BLaER1 treated with 17β-estradiol and CSF1 and Interleukin-3, amounts not matched to agents 10 nM and 100 nM (cell line): ENCODE data around the gene SLC22A5.

Experiments
- H3K27ac ChIP-seq, 11 experiments: shearing (Covaris generic); formaldehyde crosslinking; 2 replicates each; pipeline ENCODE4 v1.8.1; 2022
- H3K27me3 ChIP-seq, 11 experiments: shearing (Covaris generic); formaldehyde crosslinking; 2 replicates each; pipeline ENCODE4 v1.8.1; 2022
- H3K36me3 ChIP-seq, 11 experiments: shearing (Covaris generic); formaldehyde crosslinking; 2 replicates each; pipeline ENCODE4 v1.8.1; 2022
- H3K4me1 ChIP-seq, 10 experiments: shearing (Covaris generic); formaldehyde crosslinking; 2 replicates each; pipeline ENCODE4 v1.8.1; 2022
- H3K4me2 ChIP-seq, 11 experiments: shearing (Covaris generic); formaldehyde crosslinking; 2 replicates each; pipeline ENCODE4 v1.8.1; 2022
- H3K4me3 ChIP-seq, 10 experiments: shearing (Covaris generic); formaldehyde crosslinking; 2 replicates each; pipeline ENCODE4 v1.8.1; 2022
- H3K9ac ChIP-seq, 11 experiments: shearing (Covaris generic); formaldehyde crosslinking; 2 replicates each; pipeline ENCODE4 v1.8.1; 2022
- H3K9me3 ChIP-seq, 11 experiments: shearing (Covaris generic); formaldehyde crosslinking; replicated peaks in 1 of 11; 2 replicates each; pipeline ENCODE4 v1.8.1; 2022
- H4K20me1 ChIP-seq, 11 experiments: shearing (Covaris generic); formaldehyde crosslinking; 2 replicates each; pipeline ENCODE4 v1.8.1; 2022
- Cebpa-rat ChIP-seq, 11 experiments: shearing (Covaris generic); IDR thresholded peaks; 2 replicates each; pipeline ENCODE4 v1.8.1; 2022

The SLC22A5 gene

GRCh38 chr5:132387640-132388117, 18.2 kb downstream of the SLC22A5 start:
- H3K27ac ChIP-seq, result peak overlapping the region in 7 of 11 experiments; percentile 32 to 53 (median 50); a peak in 12 of 22 replicates
- H4K20me1 ChIP-seq, result no peaks in the 10 kb centered on the region
- H3K4me2 ChIP-seq, result peak overlapping the region; percentile 58 to 88 (median 74)
- H3K36me3 ChIP-seq, result peaks cover 0 to 7% (median 0%) of the 10 kb centered on the region in 11 experiments; a peak in 3 of 22 replicates
- H3K27me3 ChIP-seq, result no peaks in the 10 kb centered on the region
- no peak for TF ChIP-seq Cebpa-rat (IDR thresholded peaks at IDR 0.05)
- peaks cover 43 to 53% (median 48%) of the 10 kb centered on the region in 10 experiments for H3K4me1 ChIP-seq
- H3K9me3 ChIP-seq, result no peaks in the 10 kb centered on the region
- no peak overlapping the region for H3K4me3 ChIP-seq
- peak overlapping the region in 6 of 11 experiments; percentile 15 to 46 (median 30); a peak in 5 of 22 replicates for H3K9ac ChIP-seq

- no peak for TF ChIP-seq Cebpa-rat (IDR thresholded peaks at IDR 0.05)
- Histone ChIP-seq H3K27me3 (no peaks in the 10 kb centered on the region), H3K9ac (peak overlapping the region in 5 of 11 experiments; percentile 5 to 46 (median 27); a peak in 5 of 22 replicates), H3K4me2 (peak overlapping the region; percentile 58 to 88 (median 74)), H3K9me3 (no peaks in the 10 kb centered on the region), H3K36me3 (peaks cover 0 to 7% (median 0%) of the 10 kb centered on the region in 11 experiments; a peak in 4 of 22 replicates), H4K20me1 (no peaks in the 10 kb centered on the region), H3K4me3 (no peak overlapping the region), H3K27ac (peak overlapping the region in 5 of 11 experiments; percentile 32 to 52 (median 49); a peak in 6 of 22 replicates), H3K4me1 (peaks cover 43 to 56% (median 51%) of the 10 kb centered on the region in 10 experiments)
Observed at GRCh38 chr5:132388244-132389050, 18.9 kb downstream of the SLC22A5 start.

GRCh38 chr5:132389051-132389331, 19.5 kb downstream of the SLC22A5 start:
- H3K4me2 ChIP-seq, result peak overlapping the region in 4 of 11 experiments; percentile 11 to 88 (median 82); a peak in 7 of 22 replicates
- H3K27ac ChIP-seq, result no peak overlapping the region; a peak in 1 of 22 replicates
- no peaks in the 10 kb centered on the region for H4K20me1 ChIP-seq
- TF ChIP-seq Cebpa-rat (IDR thresholded peaks at IDR 0.05), result no peak
- H3K27me3 ChIP-seq, result no peaks in the 10 kb centered on the region
- peaks cover 0 to 7% (median 0%) of the 10 kb centered on the region in 11 experiments; a peak in 4 of 22 replicates for H3K36me3 ChIP-seq
- peaks cover 43 to 62% (median 54%) of the 10 kb centered on the region in 10 experiments for H3K4me1 ChIP-seq
- no peak overlapping the region; a peak in 2 of 22 replicates for H3K9ac ChIP-seq
- no peak overlapping the region for H3K4me3 ChIP-seq
- no peaks in the 10 kb centered on the region for H3K9me3 ChIP-seq

DNA sequence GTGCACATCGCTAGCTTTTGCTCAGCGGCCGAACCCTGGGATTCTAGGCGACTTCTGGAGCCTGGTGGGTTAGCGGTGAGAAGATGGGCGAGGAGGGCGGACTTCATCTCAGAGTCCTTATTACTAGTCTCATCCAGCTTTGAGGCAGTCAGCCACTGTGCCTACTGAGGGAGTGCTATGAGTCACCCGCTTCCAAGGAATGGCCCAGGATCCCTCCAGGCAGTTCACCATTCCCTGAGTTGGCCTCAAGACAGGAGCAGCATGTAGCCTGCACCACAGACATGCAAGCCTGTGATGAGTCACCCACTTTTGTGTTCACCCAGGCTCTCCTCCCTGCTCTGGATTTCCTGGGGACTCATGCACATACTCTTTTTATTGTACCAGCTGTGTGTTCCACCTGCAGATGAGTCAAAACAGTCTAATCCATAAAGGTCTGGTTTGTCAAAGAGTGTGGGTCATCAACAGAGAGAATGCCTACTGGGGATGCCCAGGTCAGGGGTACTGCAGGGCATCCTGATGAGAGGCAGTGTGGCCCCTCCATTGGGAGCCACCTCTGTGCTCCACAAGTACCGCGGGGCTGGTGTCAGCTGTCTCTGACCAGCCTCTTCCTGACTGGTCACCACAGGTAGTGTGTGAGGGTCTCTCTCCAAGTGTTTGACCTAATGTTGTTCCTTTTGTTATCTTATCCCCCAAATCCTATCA, 20.2 kb downstream of the SLC22A5 start:
- Histone ChIP-seq H3K36me3 (peaks cover 0 to 5% (median 0%) of the 10 kb centered on the region in 11 experiments; a peak in 2 of 22 replicates), H4K20me1 (no peaks in the 10 kb centered on the region), H3K9ac (no peak overlapping the region), H3K9me3 (no peaks in the 10 kb centered on the region), H3K4me2 (peak overlapping the region in 10 of 11 experiments; percentile 6 to 88 (median 16); a peak in 14 of 22 replicates), H3K4me3 (no peak overlapping the region), H3K27ac (no peak overlapping the region), H3K27me3 (no peaks in the 10 kb centered on the region), H3K4me1 (peaks cover 46 to 69% (median 61%) of the 10 kb centered on the region in 10 experiments)
- TF ChIP-seq Cebpa-rat (IDR thresholded peaks at IDR 0.05), result no peak

GRCh38 chr5:132391247-132391646, 21.7 kb downstream of the SLC22A5 start:
- H3K9me3 ChIP-seq, result no peaks in the 10 kb centered on the region
- no peak overlapping the region for H3K4me2 ChIP-seq
- H4K20me1 ChIP-seq, result no peaks in the 10 kb centered on the region
- no peak for TF ChIP-seq Cebpa-rat (IDR thresholded peaks at IDR 0.05)
- H3K36me3 ChIP-seq, result peaks cover 0 to 5% (median 0%) of the 10 kb centered on the region in 11 experiments; a peak in 2 of 22 replicates
- H3K4me1 ChIP-seq, result peaks cover 38 to 77% (median 67%) of the 10 kb centered on the region in 10 experiments
- H3K9ac ChIP-seq, result no peak overlapping the region
- H3K27ac ChIP-seq, result no peak overlapping the region
- H3K4me3 ChIP-seq, result no peak overlapping the region
- no peaks in the 10 kb centered on the region for H3K27me3 ChIP-seq

DNA sequence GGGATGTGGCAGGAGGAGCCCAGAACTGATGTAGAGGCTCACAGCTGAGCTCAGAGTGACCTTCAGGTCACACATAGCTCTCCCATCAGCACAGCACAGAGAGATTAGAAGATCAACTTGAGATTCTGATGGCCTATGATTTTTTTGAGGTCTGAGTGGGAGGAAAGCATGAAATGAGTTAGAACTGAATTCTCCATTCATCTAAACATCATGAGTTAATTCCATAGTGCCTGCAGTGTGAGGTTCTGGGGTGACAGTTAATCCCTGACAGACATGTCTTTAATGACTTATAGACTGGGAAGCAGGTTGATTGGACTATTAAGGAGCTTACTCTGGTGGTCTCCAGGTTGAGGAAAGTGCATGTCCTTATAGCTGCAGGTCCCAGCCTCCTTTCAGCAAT, 22.4 kb downstream of the SLC22A5 start:
- H3K36me3 ChIP-seq, result peaks cover 0 to 5% (median 0%) of the 10 kb centered on the region in 11 experiments; a peak in 2 of 22 replicates
- H3K27ac ChIP-seq, result no peak overlapping the region
- TF ChIP-seq Cebpa-rat (IDR thresholded peaks at IDR 0.05), result no peak
- no peaks in the 10 kb centered on the region for H3K9me3 ChIP-seq
- H3K4me1 ChIP-seq, result peaks cover 31 to 77% (median 67%) of the 10 kb centered on the region in 10 experiments
- H4K20me1 ChIP-seq, result no peaks in the 10 kb centered on the region
- no peak overlapping the region for H3K9ac ChIP-seq
- no peak overlapping the region for H3K4me3 ChIP-seq
- no peak overlapping the region for H3K4me2 ChIP-seq
- no peaks in the 10 kb centered on the region for H3K27me3 ChIP-seq

DNA sequence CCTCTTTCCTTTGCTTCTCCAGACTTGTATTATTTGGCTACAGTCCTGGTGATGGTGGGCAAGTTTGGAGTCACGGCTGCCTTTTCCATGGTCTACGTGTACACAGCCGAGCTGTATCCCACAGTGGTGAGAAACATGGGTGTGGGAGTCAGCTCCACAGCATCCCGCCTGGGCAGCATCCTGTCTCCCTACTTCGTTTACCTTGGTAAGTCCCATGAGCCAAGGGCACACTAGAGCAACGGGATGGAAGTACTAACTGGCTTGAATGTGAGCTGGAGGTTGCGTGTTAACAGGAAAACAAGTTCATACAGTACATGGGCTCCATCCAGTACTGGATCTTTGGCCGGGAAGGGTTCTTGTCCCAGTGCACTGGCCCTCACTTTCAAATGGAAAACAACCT, 22.9 kb downstream of the SLC22A5 start:
- Histone ChIP-seq H3K9me3 (no peaks in the 10 kb centered on the region), H3K4me3 (no peak overlapping the region), H3K27me3 (no peaks in the 10 kb centered on the region), H3K27ac (no peak overlapping the region), H3K4me1 (peaks cover 26 to 78% (median 68%) of the 10 kb centered on the region in 10 experiments), H3K4me2 (no peak overlapping the region), H3K36me3 (peaks cover 0 to 5% (median 0%) of the 10 kb centered on the region in 11 experiments; a peak in 2 of 22 replicates), H4K20me1 (no peaks in the 10 kb centered on the region), H3K9ac (no peak overlapping the region)
- no peak for TF ChIP-seq Cebpa-rat (IDR thresholded peaks at IDR 0.05)

GRCh38 chr5:132392978-132393825, 23.7 kb downstream of the SLC22A5 start:
- Histone ChIP-seq H3K9ac (no peak overlapping the region), H3K4me3 (no peak overlapping the region), H3K27ac (no peak overlapping the region), H4K20me1 (no peaks in the 10 kb centered on the region), H3K36me3 (peaks cover 0 to 5% (median 0%) of the 10 kb centered on the region in 11 experiments; a peak in 2 of 22 replicates), H3K9me3 (no peaks in the 10 kb centered on the region), H3K4me2 (peak overlapping the region in 6 of 11 experiments; percentile 1 to 95 (median 88); a peak in 6 of 22 replicates), H3K27me3 (no peaks in the 10 kb centered on the region), H3K4me1 (peaks cover 24 to 78% (median 68%) of the 10 kb centered on the region in 10 experiments)
- no peak for TF ChIP-seq Cebpa-rat (IDR thresholded peaks at IDR 0.05)
